Measurements from ENCODE around the gene ODF4. TPM values are rescaled to one million over a fixed set of nuclear protein-coding genes. Genes with fewer than 3 reads are reported as not detected.

ODF4 gene
- total and polyA plus RNA-seq, 10 of the 15 experiments (the other 5 are each of a cell fraction or from before 2014, with no cell fraction given) = not detected

DNA sequence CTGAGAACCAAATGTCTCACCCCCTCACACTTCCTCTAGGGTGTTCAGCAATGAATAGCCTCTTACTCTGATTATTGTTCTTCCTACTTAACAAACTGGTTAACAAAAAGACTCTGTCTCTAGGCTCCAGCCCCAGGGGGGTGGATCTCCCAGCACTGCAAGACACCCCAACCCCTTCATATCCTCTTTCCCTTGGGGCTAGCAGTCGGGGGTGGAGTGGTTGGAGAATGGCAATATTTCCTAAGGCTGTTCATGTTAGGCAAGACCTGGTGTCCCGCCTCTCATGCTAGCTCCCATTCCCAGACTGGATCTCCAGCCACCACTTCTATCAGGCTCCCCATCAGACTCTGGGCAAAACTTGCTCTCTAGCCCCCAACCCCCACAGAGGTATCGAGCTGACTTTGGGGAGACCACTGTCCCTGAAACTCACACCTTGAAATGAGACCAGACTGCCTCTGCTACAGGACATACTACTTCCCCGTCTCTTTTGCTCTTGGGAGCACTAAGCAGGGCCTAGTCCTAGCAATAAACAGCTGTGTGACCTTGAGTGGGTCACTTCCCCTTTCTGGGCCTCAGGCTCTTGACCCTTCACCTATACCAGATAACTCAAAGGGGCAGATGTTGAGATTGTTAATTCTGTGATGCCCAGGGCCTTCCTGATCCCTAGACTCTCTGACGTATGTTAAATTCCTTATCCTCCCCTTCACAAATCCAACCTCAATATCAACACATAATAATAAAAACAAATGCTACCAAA is 46.8 kb upstream of the ODF4 start (continued):
- TF ChIP-seq, protein P1, sequence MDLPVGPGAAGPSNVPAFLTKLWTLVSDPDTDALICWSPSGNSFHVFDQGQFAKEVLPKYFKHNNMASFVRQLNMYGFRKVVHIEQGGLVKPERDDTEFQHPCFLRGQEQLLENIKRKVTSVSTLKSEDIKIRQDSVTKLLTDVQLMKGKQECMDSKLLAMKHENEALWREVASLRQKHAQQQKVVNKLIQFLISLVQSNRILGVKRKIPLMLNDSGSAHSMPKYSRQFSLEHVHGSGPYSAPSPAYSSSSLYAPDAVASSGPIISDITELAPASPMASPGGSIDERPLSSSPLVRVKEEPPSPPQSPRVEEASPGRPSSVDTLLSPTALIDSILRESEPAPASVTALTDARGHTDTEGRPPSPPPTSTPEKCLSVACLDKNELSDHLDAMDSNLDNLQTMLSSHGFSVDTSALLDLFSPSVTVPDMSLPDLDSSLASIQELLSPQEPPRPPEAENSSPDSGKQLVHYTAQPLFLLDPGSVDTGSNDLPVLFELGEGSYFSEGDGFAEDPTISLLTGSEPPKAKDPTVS (IDR thresholded peaks at IDR 0.05; ENCODE audit: low read depth, low read length) = no peak
- peak; percentile 82 for TF ChIP-seq SPI1 (IDR thresholded peaks at IDR 0.05; ENCODE audit: borderline replicate concordance, insufficient read depth, low read depth, low read length)
- peak; percentile 65 for TF ChIP-seq NR2C1 (IDR thresholded peaks at IDR 0.05)
- TF ChIP-seq, protein P2, sequence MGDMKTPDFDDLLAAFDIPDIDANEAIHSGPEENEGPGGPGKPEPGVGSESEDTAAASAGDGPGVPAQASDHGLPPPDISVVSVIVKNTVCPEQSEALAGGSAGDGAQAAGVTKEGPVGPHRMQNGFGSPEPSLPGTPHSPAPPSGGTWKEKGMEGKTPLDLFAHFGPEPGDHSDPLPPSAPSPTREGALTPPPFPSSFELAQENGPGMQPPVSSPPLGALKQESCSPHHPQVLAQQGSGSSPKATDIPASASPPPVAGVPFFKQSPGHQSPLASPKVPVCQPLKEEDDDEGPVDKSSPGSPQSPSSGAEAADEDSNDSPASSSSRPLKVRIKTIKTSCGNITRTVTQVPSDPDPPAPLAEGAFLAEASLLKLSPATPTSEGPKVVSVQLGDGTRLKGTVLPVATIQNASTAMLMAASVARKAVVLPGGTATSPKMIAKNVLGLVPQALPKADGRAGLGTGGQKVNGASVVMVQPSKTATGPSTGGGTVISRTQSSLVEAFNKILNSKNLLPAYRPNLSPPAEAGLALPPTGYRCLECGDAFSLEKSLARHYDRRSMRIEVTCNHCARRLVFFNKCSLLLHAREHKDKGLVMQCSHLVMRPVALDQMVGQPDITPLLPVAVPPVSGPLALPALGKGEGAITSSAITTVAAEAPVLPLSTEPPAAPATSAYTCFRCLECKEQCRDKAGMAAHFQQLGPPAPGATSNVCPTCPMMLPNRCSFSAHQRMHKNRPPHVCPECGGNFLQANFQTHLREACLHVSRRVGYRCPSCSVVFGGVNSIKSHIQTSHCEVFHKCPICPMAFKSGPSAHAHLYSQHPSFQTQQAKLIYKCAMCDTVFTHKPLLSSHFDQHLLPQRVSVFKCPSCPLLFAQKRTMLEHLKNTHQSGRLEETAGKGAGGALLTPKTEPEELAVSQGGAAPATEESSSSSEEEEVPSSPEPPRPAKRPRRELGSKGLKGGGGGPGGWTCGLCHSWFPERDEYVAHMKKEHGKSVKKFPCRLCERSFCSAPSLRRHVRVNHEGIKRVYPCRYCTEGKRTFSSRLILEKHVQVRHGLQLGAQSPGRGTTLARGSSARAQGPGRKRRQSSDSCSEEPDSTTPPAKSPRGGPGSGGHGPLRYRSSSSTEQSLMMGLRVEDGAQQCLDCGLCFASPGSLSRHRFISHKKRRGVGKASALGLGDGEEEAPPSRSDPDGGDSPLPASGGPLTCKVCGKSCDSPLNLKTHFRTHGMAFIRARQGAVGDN (IDR thresholded peaks at IDR 0.05) = no peak
- no peak for TF ChIP-seq TARDBP (IDR thresholded peaks at IDR 0.05; ENCODE audit: borderline replicate concordance)
- TF ChIP-seq, protein P3, sequence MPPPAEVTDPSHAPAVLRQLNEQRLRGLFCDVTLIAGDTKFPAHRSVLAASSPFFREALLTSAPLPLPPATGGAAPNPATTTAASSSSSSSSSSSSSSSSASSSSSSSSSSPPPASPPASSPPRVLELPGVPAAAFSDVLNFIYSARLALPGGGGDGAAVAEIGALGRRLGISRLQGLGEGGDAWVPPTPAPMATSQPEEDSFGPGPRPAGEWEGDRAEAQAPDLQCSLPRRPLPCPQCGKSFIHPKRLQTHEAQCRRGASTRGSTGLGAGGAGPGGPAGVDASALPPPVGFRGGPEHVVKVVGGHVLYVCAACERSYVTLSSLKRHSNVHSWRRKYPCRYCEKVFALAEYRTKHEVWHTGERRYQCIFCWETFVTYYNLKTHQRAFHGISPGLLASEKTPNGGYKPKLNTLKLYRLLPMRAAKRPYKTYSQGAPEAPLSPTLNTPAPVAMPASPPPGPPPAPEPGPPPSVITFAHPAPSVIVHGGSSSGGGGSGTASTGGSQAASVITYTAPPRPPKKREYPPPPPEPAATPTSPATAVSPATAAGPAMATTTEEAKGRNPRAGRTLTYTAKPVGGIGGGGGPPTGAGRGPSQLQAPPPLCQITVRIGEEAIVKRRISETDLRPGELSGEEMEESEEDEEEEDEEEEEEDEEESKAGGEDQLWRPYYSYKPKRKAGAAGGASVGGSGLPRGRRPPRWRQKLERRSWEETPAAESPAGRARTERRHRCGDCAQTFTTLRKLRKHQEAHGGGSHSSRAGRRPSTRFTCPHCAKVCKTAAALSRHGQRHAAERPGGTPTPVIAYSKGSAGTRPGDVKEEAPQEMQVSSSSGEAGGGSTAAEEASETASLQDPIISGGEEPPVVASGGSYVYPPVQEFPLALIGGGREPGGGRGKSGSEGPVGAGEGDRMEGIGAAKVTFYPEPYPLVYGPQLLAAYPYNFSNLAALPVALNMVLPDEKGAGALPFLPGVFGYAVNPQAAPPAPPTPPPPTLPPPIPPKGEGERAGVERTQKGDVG (CRISPR knock-in tag; IDR thresholded peaks at IDR 0.05) = no peak
- TF ChIP-seq, protein P4, sequence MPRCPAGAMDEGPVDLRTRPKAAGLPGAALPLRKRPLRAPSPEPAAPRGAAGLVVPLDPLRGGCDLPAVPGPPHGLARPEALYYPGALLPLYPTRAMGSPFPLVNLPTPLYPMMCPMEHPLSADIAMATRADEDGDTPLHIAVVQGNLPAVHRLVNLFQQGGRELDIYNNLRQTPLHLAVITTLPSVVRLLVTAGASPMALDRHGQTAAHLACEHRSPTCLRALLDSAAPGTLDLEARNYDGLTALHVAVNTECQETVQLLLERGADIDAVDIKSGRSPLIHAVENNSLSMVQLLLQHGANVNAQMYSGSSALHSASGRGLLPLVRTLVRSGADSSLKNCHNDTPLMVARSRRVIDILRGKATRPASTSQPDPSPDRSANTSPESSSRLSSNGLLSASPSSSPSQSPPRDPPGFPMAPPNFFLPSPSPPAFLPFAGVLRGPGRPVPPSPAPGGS (IDR thresholded peaks at IDR 0.05; ENCODE audit: borderline replicate concordance, insufficient read depth, low read depth, low read length, poor library complexity, severe bottlenecking) = no peak
- TF ChIP-seq NR2F1 (conservative IDR thresholded peaks at IDR 0.05) = peak; percentile 90
- TF ChIP-seq NBN (IDR thresholded peaks at IDR 0.05) = no peak
- no peak for TF ChIP-seq CHD1 (IDR thresholded peaks at IDR 0.05; ENCODE audit: low read depth, low read length)
- no peak for TF ChIP-seq ZNF384 (IDR thresholded peaks at IDR 0.05; ENCODE audit: borderline replicate concordance, low read depth, low read length)
- no peak for TF ChIP-seq NFXL1 (IDR thresholded peaks at IDR 0.05; ENCODE audit: borderline replicate concordance)
- no peak for TF ChIP-seq EGR1 (IDR thresholded peaks at IDR 0.05; ENCODE audit: borderline replicate concordance in 1 of 2, low read depth in 2 of 2, low read length in 2 of 2)
